Measurements from ENCODE around the gene SPTAN1.

DNA sequence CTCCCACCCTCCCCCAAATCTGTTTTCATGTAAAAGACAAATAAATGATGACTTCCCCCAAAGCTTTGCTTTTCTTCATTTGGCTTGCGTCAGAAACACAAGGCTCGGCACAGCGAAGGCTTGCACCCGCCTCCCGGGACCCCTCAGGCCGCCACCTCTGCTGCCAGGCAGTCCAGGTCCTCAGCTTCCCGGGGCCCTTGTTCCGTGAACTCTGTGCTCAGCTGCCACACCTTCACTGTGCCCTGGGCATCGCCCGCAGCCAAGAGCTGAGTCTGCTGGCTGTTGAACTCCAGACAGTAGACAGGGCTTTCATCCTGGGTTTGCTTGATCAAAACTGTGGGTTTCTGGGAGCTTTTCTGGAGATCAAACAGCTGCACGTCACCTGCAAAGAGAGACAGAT is 81.2 kb downstream of the SPTAN1 start:
- TF ChIP-seq, protein P1, sequence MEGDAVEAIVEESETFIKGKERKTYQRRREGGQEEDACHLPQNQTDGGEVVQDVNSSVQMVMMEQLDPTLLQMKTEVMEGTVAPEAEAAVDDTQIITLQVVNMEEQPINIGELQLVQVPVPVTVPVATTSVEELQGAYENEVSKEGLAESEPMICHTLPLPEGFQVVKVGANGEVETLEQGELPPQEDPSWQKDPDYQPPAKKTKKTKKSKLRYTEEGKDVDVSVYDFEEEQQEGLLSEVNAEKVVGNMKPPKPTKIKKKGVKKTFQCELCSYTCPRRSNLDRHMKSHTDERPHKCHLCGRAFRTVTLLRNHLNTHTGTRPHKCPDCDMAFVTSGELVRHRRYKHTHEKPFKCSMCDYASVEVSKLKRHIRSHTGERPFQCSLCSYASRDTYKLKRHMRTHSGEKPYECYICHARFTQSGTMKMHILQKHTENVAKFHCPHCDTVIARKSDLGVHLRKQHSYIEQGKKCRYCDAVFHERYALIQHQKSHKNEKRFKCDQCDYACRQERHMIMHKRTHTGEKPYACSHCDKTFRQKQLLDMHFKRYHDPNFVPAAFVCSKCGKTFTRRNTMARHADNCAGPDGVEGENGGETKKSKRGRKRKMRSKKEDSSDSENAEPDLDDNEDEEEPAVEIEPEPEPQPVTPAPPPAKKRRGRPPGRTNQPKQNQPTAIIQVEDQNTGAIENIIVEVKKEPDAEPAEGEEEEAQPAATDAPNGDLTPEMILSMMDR (conservative IDR thresholded peaks at IDR 0.05) = no peak
- TF ChIP-seq ZFX (IDR thresholded peaks at IDR 0.05) = no peak
